HG02885 (cell line): ENCODE results near the gene IYD.
"Not testable (repeated sequence)": the region's sequence is repeated elsewhere in the genome, so short reads cannot be mapped to it uniquely, and the experiment has no call there.

ENCODE experiments used
- ATAC-seq: cut with Tn5 transposase; IDR thresholded peaks from one replicate; pipeline ENCODE4 v1.9.1; 2021; ENCODE audit warnings: mild to moderate bottlenecking; ENCODE audit not compliant: unreplicated experiment, poor library complexity

IYD gene

DNA sequence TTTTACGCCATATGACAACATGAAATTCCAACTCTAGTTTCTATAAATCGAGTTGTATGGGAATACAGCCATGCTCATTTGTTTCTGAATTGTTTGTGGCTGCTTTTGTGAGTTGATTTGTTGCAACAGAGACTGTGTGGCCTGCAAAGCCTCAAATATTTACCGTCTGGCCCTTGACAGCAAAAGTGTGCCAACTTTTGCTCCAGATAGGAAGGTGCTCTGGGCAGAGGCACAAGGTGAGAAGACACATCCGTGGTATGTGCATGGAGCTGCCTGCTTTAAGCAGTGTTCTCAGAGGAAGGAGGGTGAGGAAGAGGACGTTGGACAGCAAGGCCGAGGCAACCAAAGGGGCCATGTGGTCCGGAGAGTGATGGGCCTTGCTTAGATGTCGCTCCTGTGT, 57.4 kb downstream of the IYD start:
- no peak for ATAC-seq

DNA sequence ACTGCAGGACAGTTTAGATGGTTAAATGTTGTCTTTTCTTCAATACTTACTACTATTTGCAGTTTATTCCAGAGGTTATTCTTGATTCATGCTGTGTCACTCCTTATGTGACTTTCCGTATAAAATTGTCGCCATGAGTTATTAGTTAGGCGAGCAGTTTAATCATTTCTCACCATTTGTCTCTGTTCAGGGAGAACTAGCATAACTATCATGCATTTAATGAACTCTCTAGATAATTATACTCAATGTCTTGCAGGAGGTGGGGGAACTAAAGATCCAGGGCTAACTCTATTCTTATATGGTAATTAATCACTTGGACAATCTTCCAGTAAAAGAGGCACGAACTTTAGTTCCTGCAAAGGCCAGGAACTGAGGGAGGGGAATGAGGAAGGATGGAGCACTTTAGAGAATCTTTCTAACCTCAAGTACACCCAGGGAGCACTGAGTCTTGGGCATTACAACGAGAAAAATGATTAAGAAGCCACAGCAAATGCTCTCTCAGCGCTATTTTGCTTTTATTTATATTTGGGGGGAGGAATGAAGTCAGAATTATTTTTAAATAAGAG, 58.3 kb downstream of the IYD start:
- ATAC-seq, result no peak

DNA sequence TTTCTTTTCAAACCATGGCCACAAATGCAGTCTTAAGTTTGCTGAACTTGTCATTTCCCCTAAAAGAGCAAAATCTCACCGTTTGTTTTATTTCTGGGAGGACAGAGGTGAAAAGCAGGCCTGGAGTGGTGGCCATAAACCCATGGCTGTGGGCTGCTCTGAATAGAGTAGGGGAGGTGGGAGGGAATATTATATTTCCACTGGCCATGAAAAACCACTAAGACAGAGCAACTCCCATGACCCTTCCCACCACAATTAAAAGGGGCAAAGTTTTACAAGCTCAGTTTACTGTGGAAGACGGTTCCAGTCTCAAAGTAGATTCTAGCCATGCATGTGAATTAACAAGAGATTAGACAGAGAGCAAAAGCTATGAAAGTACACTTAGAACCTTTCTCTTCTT, 59.0 kb downstream of the IYD start:
- ATAC-seq, result no peak

- ATAC-seq, result no peak
Observed at GRCh38 chr6:150430815-150431214, 62.0 kb downstream of the IYD start.

GRCh38 chr6:150435360-150435759, 66.5 kb downstream of the IYD start:
- no peak for ATAC-seq

- ATAC-seq, result no peak
Observed at GRCh38 chr6:150435832-150436231, 67.0 kb downstream of the IYD start.

DNA sequence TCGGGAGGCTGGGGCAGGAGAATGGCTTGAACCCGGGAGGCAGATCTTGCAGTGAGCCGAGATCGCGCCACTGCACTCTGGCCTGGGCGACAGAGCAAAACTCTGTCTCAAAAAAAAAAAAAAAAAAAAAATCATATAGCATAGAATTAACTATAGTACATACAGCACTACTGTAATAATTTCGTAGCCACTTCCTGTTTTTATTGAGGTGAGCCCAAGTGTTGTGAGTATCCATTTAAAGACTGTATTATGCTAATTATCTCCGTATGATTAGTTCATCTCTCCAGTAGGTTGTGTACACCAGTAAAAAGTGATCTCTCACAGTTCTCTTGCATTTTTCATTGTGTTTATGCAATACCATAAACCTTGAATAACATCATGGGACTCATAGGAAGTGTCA, 70.6 kb downstream of the IYD start:
- no peak for ATAC-seq

DNA sequence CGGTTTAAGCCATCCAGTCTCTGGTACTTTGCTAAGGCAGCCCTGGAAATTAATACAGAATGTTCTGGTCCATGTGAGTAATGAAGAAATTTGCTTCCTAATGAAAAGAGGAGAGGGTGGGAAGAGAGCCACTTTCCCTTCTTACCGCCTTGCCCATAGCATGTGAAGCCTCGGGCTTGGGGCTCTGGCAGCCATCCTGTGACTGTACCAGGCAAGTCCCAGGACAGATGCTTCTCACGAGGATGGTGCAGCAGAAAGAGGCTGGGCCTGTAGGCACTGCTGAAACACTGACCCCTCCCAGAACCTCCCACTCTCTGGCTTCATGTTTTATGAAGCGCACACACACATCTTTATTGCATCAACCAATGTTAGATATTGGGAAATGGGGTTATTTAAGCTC, 74.8 kb downstream of the IYD start:
- ATAC-seq, result no peak

GRCh38 chr6:150444308-150444707, 75.5 kb downstream of the IYD start:
- no peak for ATAC-seq

- ATAC-seq, result no peak
Observed at GRCh38 chr6:150445486-150445885, 76.7 kb downstream of the IYD start.

DNA sequence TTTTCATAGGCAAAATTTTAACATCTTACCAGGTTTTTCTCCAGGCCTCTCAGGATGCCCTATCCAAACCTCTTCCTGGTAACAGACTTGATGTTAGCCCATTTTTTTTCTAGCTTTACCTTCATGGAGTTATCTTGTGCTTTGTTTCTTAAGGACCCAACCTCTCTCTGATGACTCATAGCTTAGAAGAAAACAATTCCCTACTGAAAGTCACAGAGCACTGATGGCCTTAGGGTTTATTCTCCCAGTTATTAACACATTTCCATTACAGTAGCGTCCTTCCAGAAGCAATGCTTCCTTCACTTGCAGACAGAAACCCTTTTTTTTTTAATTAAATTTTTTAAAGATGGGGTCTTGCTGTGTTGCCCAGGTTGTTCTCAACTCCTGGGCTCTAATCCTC, 79.4 kb downstream of the IYD start:
- no peak for ATAC-seq

DNA sequence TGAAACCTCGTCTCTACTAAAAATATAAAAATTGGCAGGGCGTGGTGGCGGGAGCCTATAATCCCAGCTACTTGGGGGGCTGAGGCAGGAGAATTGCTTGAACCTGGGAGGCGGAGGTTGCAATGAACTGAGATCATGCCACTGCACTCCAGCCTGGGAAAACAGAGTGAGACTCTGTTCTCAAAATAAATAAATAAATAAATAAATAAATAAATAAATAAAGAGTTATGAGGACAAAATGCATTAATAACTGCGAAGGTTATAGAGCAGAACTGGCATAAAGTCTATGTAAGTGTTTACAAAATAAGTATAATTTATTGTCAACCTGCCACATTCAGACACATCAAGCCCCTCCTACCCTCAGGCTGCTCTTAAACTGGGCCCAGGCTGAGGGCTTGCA, 80.2 kb downstream of the IYD start:
- ATAC-seq, result not testable (repeated sequence)

GRCh38 chr6:150450918-150451317, 82.1 kb downstream of the IYD start:
- no peak for ATAC-seq

DNA sequence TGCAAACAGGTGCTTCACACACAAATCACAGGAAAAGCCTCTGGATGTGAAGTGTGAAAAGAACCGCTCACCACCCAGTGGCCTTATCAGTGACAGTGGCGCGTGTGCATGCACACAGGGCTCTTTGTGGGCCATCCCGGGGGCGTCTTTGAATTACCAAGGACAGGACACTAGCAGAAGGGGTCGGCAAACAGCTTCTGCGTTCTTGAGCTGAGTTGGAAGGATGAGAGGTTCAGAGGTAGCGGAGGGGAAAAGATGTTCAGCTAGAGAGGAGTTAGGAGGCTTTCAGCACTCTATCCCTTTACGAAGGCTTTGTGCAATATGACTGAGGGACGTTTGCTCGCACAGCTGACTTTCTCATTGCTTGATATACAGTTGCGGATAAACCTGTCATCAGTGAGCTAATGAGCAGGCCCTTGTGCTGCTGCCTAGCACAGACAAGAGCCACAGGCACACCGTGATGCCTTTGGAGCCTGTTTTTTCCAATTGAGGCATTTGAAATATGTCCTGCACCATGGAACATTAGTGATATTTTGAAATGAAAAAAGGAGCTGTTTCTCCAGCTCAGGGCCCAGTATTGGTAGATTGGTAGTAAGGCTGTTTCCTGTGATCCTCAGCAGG, 83.1 kb downstream of the IYD start:
- no peak for ATAC-seq

DNA sequence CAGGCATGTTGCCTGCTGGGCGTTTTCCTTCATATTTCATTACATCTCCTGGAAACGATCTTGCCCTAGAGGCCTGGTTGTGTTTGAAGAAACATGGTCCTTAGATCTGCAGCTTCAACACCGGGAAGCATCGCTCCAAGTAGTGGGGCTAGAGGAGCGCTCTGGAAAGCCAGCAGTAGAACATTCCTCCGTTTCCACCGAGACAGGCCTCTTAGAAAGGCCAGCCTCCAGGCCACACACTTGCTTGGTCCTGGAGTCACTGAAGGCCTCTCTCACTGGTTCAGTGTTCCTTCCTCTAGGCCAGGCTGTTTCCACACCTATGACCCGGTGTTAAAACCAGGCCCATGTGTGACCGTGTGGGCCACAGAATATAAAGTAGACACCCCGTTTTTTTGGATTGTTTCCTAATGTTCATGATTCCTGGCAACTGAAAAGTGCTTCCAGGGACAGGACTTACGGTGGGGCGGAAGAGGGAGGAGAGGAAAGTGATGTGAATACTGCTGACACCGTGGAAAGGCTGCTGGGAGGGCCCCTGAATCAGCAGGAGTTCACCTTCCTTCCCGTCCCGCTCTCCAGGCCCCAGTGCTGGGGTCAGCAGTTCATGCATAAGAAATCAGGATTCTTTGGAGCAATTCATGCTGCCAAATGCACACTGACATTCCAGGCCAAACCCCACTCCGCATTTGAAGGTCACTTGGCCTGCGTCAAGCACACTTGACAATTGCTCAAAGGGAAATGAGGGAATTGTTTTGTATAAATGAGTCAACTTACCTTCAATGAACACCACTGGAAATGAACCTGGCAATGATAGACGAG, 83.8 kb downstream of the IYD start:
- no peak for ATAC-seq

GRCh38 chr6:150453357-150453756, 84.5 kb downstream of the IYD start:
- ATAC-seq, result no peak
